AG04449 (cell line): ENCODE measurements around the gene CALML6.

Source experiments
- CTCF ChIA-PET: fragments of 350-600 bp; formaldehyde crosslinking; extraction: SDS; loops from one replicate; lab custom pipeline; 2021; ENCODE audit warnings: antibody characterized with exemption; lab: Yijun Ruan, JAX
- POLR2A ChIA-PET: fragments of 400-600, 350-600 bp; formaldehyde crosslinking; extraction: SDS; loops from one replicate; lab custom pipeline; 2020; ENCODE audit warnings: antibody characterized with exemption, inconsistent platforms; lab: Yijun Ruan, JAX
- DNase-seq: peaks from one replicate; pipeline ENCODE4 v3.0.0-alpha.2; 2010; ENCODE audit warnings: low read depth, low spot score
- H3K4me3 ChIP-seq: 2 replicates; pipeline ENCODE4 v1.5.1; 2011; ENCODE audit warnings: low read depth, mild to moderate bottlenecking, control low read depth, low read length
- CTCF ChIP-seq: IDR thresholded peaks from one replicate; pipeline ENCODE4 v1.5.1; 2011; ENCODE audit warnings: mild to moderate bottlenecking, moderate library complexity, low read length, control low read depth, inconsistent platforms; ENCODE audit not compliant: insufficient read depth; ENCODE audit errors: missing control alignments

The CALML6 gene

GRCh38 chr1:1914971-1915692 lies at the start of gene CALML6:
CALML6 (plus strand) TSS chr1:1915260; CDS start chr1:1915281, 21 bp downstream.
- TF ChIP-seq CTCF = no peak
- ChIA-PET CTCF (interaction anchor here (1.4 to 4.4 kb wide), 2 partner anchors 130 to 259 kb away, joined by 3 to 13 read pairs; no protein-coding TSS in a partner anchor), POLR2A (interaction anchor here (0.6 kb wide), 1 partner anchor 149 kb away, joined by 3 read pairs; no protein-coding TSS in a partner anchor)
- H3K4me3 ChIP-seq = no peak within 1 kb of the TSS
- DNase-seq = no peak

- CTCF ChIA-PET = interaction anchor here (0.6 to 1.0 kb wide), 2 partner anchors 18 to 1932 kb away, joined by 4 to 5 read pairs; no protein-coding TSS in a partner anchor
- no peak for DNase-seq
- H3K4me3 ChIP-seq = no peak overlapping the region
- POLR2A ChIA-PET = no interaction called here
- no peak for TF ChIP-seq CTCF
Observed at GRCh38 chr1:1867164-1867563, 47.9 kb upstream of the CALML6 start.

GRCh38 chr1:1869469-1869868 lies 45.6 kb upstream of the CALML6 start:
- no peak for DNase-seq
- no peak overlapping the region for H3K4me3 ChIP-seq
- ChIA-PET POLR2A (interaction anchor here (0.7 kb wide), 1 partner anchor 82 kb away, joined by 4 read pairs; no protein-coding TSS in a partner anchor), CTCF (interaction anchor here (0.7 to 1.5 kb wide), 3 partner anchors 8 to 12 kb away, joined by 3 to 6 read pairs (median 4); no protein-coding TSS in a partner anchor)
- no peak for TF ChIP-seq CTCF

- H3K4me3 ChIP-seq = no peak overlapping the region
- POLR2A ChIA-PET = interaction anchor here (1.4 kb wide), 1 partner anchor 11 kb away, joined by 3 read pairs; no protein-coding TSS in a partner anchor
- TF ChIP-seq CTCF = no peak
- CTCF ChIA-PET = interaction anchor here (1.9 to 2.5 kb wide), 2 partner anchors 14 to 34 kb away, joined by 4 to 7 read pairs; no protein-coding TSS in a partner anchor
- DNase-seq = no peak
Observed at GRCh38 chr1:1872329-1872994, 42.6 kb upstream of the CALML6 start.

GRCh38 chr1:1873186-1873585 lies 41.9 kb upstream of the CALML6 start:
- ChIA-PET CTCF (interaction anchor here (1.9 kb wide), 1 partner anchor 33 kb away, joined by 4 read pairs; no protein-coding TSS in a partner anchor), POLR2A (interaction anchor here (1.4 kb wide), 1 partner anchor 10 kb away, joined by 3 read pairs; no protein-coding TSS in a partner anchor)
- TF ChIP-seq CTCF = no peak
- H3K4me3 ChIP-seq = no peak overlapping the region
- DNase-seq = no peak
